D341Med (cell line): ENCODE measurements around the gene SEC61G.

Source experiments
- DNase-seq: peaks from one replicate; pipeline ENCODE4 v3.0.0; 2012; ENCODE audit warnings: low spot score

Gene SEC61G

GRCh38 chr7:54764861-54765260 is 5.8 kb upstream of the SEC61G start:
- no peak for DNase-seq

- DNase-seq = no peak
Observed at GRCh38 chr7:54757711-54758110, 1.3 kb downstream of the SEC61G start.

- no peak for DNase-seq
Observed at GRCh38 chr7:54749200-54749599, 9.8 kb downstream of the SEC61G start.

- no peak for DNase-seq
Observed at GRCh38 chr7:54747234-54747633, 11.8 kb downstream of the SEC61G start.

- DNase-seq = no peak
Observed at GRCh38 chr7:54743580-54743979, 15.4 kb downstream of the SEC61G start.

GRCh38 chr7:54738737-54739136 is 20.3 kb downstream of the SEC61G start:
- no peak for DNase-seq

- DNase-seq = no peak
Observed at GRCh38 chr7:54729107-54729506, 29.9 kb downstream of the SEC61G start.

- no peak for DNase-seq
Observed at GRCh38 chr7:54728411-54728810, 30.6 kb downstream of the SEC61G start.

- no peak for DNase-seq
Observed at GRCh38 chr7:54725255-54725654, 33.8 kb downstream of the SEC61G start.

- DNase-seq = no peak
Observed at GRCh38 chr7:54722502-54722901, 36.5 kb downstream of the SEC61G start.

GRCh38 chr7:54722026-54722425 is 37.0 kb downstream of the SEC61G start:
- no peak for DNase-seq

GRCh38 chr7:54719974-54720373 is 39.0 kb downstream of the SEC61G start:
- DNase-seq = no peak

- no peak for DNase-seq
Observed at GRCh38 chr7:54719425-54719824, 39.6 kb downstream of the SEC61G start.

- no peak for DNase-seq
Observed at GRCh38 chr7:54712820-54713219, 46.2 kb downstream of the SEC61G start.

GRCh38 chr7:54711900-54712595 is 47.0 kb downstream of the SEC61G start:
- no peak for DNase-seq

- DNase-seq = no peak
Observed at GRCh38 chr7:54709283-54709682, 49.7 kb downstream of the SEC61G start.

- DNase-seq = no peak
Observed at GRCh38 chr7:54705436-54705835, 53.6 kb downstream of the SEC61G start.

- DNase-seq = no peak
Observed at GRCh38 chr7:54704851-54705250, 54.2 kb downstream of the SEC61G start.
